Measurements from ENCODE around the gene CHMP5.
"Not testable (repeated sequence)": the region's sequence is repeated elsewhere in the genome, so short reads cannot be mapped to it uniquely, and the experiment has no call there.

The CHMP5 gene

GRCh38 chr9:33277484-33277883 is 12.6 kb downstream of the CHMP5 start:
- no peak for DNase-seq (ENCODE audit: low spot score)

DNA sequence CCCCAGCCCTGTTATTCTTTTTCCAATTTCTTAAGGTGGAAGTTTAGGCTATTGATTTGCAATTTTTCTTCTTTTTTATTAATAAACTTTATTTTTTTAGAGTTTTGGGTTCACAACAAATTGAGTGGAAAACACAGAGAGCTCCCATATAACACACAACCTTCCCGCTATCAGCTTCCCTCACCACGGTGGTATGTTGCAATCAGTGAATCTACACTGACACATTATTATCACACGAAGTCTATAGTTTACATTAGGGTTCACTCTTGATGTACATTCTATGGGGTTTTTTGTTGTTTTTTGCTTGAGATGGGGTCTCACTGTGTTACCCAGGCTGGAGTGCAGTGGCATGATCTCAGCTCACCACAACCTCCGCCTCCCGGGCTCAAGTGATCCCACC is 20.7 kb downstream of the CHMP5 start:
- DNase-seq (ENCODE audit: low spot score): no peak

GRCh38 chr9:33287087-33287490 is 22.2 kb downstream of the CHMP5 start:
- DNase-seq (ENCODE audit: low spot score): peak; percentile 91

- no peak for DNase-seq (ENCODE audit: low spot score)
Observed at GRCh38 chr9:33288235-33288634, 23.4 kb downstream of the CHMP5 start.

DNA sequence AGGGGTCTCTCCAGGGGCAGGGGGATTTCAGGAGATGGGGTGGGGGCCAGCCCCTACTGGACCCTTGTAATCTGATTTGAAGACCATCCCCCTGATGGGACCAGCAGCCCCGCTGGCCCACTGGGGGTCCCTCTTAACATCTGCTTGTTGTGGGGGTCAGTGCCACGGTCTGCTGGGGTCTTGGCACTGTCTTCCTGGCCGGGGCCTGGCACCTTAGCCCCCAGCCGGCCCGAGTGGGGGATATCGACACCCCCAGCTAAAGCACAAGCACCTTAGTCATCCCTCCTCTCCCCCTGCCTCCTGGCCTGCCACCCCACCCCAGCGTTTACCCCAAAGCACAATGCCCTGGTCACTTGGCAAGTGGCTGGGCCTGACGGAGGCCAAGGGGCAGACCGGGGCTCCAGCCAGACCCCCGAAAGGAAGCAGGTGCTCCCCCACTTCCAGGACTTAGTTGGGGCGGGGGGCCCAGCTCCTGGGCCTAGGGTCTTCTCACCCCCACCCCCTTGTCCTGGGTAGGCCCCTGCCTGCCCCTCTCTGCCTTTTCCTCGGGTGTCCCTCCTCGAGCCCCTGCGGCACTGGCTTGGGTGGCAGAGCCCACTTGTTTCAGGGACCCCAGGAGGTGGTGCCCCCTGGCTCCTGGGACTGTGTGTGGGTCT is 24.1 kb downstream of the CHMP5 start:
- no peak for DNase-seq (ENCODE audit: low spot score)

DNA sequence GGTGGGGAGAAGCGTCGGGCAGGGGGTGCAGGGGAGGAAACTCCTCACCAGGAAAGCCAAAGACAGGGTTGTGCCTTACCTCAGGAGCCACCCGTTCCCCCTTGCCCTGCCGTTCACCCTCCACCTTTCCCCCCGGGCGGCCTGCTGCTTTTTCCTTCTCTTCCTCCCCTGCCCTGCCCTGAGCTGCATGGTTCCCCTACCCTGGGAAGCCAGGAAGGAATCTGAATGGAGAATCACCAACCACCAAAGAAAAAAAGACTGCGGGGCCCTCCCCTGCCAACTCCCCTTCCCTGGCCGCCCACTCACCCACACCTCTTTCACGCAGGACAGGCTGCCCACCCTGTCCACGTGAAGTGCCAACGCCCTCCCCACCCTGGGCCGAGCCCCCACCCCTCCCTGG is 24.6 kb downstream of the CHMP5 start:
- peak; percentile 19 for DNase-seq (ENCODE audit: low spot score)

DNA sequence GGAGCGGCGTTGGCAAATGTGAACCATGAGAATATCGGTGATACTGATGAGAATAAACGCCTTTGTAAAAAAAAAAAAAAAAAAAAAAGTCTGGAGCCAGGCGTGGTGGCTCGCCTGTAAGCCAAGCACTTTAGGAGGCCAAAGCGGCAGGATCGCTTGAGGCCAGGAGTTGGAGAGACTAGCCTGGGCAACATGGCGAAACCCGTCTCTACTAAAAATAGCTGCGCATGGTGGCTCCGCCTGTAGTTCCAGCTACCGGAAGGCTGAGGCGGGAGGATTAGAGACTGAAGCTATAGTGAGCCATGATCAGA is 25.0 kb downstream of the CHMP5 start:
- no peak for DNase-seq (ENCODE audit: low spot score)

DNA sequence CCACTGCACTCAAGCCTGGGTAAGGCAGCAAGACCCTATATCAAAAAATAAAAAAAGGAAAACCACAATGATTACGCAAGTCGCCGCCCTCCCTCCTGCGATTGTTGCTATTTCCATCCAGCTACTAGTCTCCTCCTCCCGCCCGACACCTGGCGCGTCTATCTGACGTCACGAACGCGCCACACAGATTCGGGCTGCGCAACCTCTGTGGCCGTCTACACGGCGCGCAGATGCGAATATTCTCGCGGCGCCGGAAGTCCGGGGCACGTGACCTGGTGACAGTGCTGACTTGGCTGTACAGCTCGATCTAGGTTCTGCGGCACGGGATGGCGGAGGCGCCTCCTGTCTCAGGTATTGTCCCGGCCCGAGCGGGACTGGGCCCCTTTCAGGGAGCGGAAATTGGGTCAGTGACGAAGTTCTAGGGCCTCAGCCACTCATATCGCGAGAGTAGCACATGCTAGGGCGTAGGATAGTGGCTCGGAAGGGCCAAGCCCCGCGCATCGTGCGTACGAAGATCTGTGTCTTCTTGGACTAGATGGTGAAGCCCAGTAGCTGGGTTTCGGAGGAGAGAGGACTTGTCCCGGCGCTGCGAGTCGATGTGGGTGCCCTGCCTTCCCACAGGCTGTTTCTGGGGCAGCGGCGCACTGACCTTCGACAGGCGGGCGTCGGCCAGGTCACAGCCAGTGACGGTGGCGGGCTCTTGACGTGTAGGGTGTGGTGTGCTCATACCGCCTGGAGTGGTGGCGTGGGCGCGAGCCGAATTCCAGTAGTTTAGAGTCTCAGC is 25.6 kb downstream of the CHMP5 start, which contains the start of gene NFX1:
Gene NFX1 (plus strand): TSS at position 270 of the 784 bp plus-strand sequence. CDS start 57 bp downstream, at position 327.
- DNase-seq (ENCODE audit: low spot score): peak; percentile 100

DNA sequence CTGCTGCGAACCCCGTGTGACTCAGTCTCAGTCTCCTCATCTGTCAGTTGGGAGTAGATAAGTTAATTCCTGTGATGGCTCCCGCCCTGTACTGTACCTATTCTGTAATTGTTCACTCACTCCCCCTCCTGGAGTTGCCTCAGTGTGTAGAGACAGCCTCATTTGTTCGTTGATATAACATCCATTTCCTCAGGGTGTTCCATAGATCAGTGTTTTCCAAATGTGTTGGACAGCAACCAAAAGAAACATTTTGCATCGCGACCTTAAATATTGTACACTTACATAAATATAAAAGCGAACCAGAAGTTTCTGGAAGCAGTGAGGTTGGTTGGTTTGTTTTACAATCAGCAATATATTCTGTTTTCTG is 26.2 kb downstream of the CHMP5 start:
- no peak for DNase-seq (ENCODE audit: low spot score)

DNA sequence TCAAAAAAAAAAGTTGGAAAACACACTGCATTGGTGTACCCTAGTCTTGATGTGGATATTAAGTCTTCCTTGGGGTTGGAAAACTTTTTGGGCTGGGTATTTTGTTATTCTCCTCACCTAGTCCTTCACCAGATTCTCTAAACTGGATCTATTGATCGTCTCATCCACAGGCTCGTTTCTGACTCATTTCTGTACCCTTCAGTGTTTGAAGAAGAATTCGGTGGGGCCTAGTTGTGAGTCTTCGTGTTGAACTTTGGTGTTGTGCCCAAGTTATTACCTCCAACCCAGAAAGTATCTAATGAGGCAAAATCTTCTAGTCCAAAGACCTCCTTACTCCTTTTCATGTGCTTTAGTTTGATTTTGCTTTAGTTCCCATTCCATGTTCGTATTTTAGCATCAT is 27.1 kb downstream of the CHMP5 start:
- DNase-seq (ENCODE audit: low spot score): no peak

DNA sequence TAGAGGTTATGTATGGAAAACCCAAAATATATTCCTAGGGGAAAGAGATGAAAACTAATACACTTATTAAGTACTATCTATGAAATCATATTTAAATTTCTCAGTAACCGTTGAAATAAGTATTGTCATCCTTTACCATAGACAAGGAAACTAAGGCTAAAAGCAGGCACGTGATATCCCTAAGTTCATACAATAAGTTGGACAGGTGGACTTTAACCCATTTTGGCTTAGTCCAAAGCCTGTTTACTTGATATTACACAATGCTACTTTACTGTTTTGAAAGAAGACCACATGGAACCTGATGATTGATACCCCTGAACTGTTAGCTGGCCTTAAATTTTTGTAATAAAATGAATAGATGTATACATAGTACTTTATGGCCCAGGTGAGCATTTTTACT is 28.9 kb downstream of the CHMP5 start:
- no peak for DNase-seq (ENCODE audit: low spot score)

GRCh38 chr9:33294670-33295432 is 30.0 kb downstream of the CHMP5 start:
- no peak for DNase-seq (ENCODE audit: low spot score)

GRCh38 chr9:33295571-33295970 is 30.7 kb downstream of the CHMP5 start:
- no peak for DNase-seq (ENCODE audit: low spot score)

DNA sequence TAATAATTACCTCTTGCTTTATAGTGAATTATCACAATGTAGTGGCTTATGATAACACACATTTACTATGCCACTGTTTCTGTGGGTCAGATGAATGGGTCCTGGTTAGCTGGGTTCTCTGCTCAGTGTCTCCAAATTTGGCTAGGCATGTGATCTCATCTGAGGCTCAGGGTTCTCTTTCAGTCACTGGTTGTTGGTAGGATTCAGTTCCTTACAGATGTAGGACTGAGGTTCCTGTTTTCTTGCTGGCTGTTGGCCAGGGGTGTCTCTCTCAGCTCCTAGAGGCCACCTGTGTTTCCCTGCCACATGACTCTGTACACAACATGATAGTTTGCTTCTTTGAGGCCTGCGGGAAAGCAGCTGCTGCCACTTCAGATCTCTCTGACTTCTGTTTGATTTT is 32.6 kb downstream of the CHMP5 start:
- DNase-seq (ENCODE audit: low spot score): no peak

DNA sequence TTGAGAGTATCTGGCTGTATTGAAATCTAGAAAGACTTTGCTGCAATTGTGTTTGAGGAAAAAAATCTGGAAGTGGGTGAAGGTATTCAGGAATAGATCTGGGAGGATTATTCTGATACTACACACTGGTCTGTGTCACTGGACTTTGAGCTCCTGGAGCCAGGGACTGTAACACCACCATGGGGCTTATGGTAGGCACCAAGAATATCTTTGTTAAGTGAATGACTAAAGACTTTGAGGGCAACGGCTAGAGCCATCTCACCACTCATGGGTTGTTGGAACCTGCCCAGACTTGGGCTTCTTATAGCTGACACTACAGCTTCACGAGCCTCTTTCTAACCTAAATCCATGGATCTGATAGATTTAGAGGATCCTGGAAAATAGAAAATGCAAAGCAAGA is 35.7 kb downstream of the CHMP5 start:
- DNase-seq (ENCODE audit: low spot score): no peak

GRCh38 chr9:33304362-33304761 is 39.5 kb downstream of the CHMP5 start:
- no peak for DNase-seq (ENCODE audit: low spot score)

DNA sequence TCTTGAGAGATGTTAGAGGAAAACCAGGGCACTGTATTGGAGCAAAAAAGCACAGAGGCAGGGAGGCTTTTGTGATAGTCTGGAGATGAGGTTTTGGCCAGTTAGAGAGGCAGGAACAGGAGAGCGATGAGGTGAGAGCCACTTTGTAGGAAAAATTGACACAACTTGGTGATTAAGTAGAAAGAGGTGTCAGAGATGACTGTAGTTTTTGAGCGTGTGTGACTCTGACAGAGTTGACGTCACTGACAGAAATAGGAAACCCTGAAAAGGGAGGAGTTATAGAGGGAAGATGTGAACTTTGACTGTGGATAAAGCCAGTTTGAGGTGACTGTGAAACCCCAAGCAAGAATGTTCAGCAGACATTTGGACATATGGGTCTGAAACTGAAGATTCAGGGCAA is 41.2 kb downstream of the CHMP5 start:
- DNase-seq (ENCODE audit: low spot score): no peak

DNA sequence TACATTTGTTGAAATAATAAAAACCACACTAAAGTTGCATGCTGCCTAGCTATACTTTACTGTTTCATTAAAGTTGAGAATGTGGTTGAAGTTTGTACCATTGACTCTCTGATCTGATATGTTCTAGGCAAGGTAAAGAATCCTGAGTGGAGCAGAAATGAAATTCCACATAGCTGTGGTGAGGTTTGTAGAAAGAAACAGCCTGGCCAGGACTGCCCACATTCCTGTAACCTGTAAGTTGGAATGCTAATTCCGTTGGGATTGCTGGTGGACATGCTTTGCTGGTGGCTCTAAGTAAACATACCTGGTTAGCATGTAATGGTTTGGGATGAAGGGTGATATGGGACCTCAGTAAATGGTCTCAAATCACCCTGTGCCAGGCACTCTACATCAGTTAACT is 42.2 kb downstream of the CHMP5 start:
- DNase-seq (ENCODE audit: low spot score): no peak

GRCh38 chr9:33309903-33310302 is 45.1 kb downstream of the CHMP5 start:
- no peak for DNase-seq (ENCODE audit: low spot score)

DNA sequence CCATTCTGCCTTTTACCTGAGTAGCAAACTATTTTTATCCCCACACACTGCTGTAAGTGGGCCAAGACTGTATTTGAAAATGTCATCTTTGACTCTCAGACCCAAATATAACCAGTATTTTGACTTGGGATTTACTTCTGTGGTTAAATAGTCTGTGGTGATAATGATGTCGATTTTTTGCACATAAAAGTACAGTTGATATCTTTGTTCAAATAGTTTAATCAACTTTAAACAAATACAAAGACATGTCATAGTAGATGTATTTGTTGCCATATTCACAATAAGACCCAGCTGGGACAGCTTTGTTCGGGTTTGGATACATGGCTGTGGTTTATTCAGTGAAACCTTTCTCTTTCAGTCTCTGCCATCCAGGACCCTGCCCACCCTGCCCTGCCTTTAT is 45.9 kb downstream of the CHMP5 start:
- no peak for DNase-seq (ENCODE audit: low spot score)

DNA sequence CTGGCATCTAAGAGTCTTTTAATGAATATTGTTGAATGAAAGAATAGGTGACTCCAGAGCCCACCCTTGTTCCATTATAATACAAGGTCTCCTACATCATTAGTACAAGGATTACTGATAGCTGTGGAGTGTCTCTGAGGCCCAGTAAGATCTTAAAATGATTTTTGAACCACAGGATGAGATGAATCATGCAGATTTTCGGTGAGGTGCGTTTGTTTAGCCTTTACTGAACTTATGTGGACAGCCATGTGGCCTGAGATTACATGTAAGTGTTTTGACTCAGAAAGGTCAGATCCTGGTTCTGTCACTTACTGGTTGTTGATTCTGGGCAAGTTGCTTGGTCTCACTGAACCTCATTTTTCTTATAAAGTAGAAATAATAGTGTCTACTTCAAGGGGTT is 47.1 kb downstream of the CHMP5 start:
- DNase-seq (ENCODE audit: low spot score): no peak

GRCh38 chr9:33315371-33315770 is 50.5 kb downstream of the CHMP5 start:
- no peak for DNase-seq (ENCODE audit: low spot score)

GRCh38 chr9:33317136-33317535 is 52.3 kb downstream of the CHMP5 start:
- DNase-seq (ENCODE audit: low spot score): not testable (repeated sequence)
